CD4-positive, alpha-beta T cell (primary cell): Measurements from ENCODE around the gene MYDGF. TPM values are rescaled to one million over a fixed set of nuclear protein-coding genes. Genes with fewer than 3 reads are reported as not detected.

Experiments used
- ATAC-seq: fragments of 200-7000 bp; cut with Tn5 transposase; one replicate; pipeline ENCODE4 v1.10.0; 2022; ENCODE audit warnings: mild to moderate bottlenecking; ENCODE audit not compliant: poor library complexity
- CTCF ChIA-PET: fragments of 350-600 bp; sonication (Branson Sonifier 250); formaldehyde crosslinking; loops from one replicate; lab custom pipeline; 2021; ENCODE audit warnings: antibody characterized with exemption, inconsistent platforms; lab: Charles Lee
- POLR2A ChIA-PET: fragments of 350-600 bp; sonication (Branson Sonifier 250); formaldehyde crosslinking; loops from one replicate; lab custom pipeline; 2021; ENCODE audit warnings: antibody characterized with exemption, inconsistent platforms; lab: Charles Lee
- DNase-seq, 14 experiments: peaks; one replicate each; pipeline ENCODE4 v3.0.0-alpha.2; 2013 to 2020; ENCODE audit warnings: mixed read lengths in 2 of 14
- H3K27ac ChIP-seq, 2 donors: one replicate each; pipeline versions ENCODE4 v1.5.1 to v1.7.0; 2013; ENCODE audit warnings: low read length in 2 of 2, low read depth in 1 of 2, mild to moderate bottlenecking in 1 of 2
- H3K27me3 ChIP-seq, 2 experiments: 1 replicate in 1 of 2; 2 replicates in 1 of 2; pipeline versions ENCODE4 v1.6.1 to v1.7.0; 2013; ENCODE audit warnings: low read length in 2 of 2, control low read depth in 1 of 2, mild to moderate bottlenecking in 1 of 2, moderate library complexity in 1 of 2; ENCODE audit not compliant: insufficient read depth in 2 of 2, control insufficient read depth in 1 of 2
- H3K36me3 ChIP-seq: one replicate; pipeline ENCODE4 v1.6.1; 2013; ENCODE audit warnings: low read length, control low read depth; ENCODE audit not compliant: insufficient read depth
- H3K4me1 ChIP-seq: one replicate; pipeline ENCODE4 v1.6.1; 2013; ENCODE audit warnings: low read length, control low read depth; ENCODE audit not compliant: insufficient read depth
- H3K4me3 ChIP-seq: one replicate; pipeline ENCODE4 v1.5.1; 2013; ENCODE audit warnings: mild to moderate bottlenecking, low read length, moderate library complexity
- H3K9me3 ChIP-seq, 2 experiments: 1 replicate in 1 of 2; 2 replicates in 1 of 2; pipeline versions ENCODE4 v1.6.1 to v1.7.0; 2013; ENCODE audit warnings: low read length in 2 of 2, mild to moderate bottlenecking in 2 of 2, control low read depth in 1 of 2, moderate library complexity in 1 of 2; ENCODE audit not compliant: control insufficient read depth in 1 of 2, insufficient read depth in 1 of 2
- H3K27ac Mint-ChIP-seq: one replicate; pipeline ENCODE4 v1.8.0; 2020; ENCODE audit warnings: mixed read lengths
- H3K27me3 Mint-ChIP-seq: one replicate; pipeline ENCODE4 v1.8.0; 2021; ENCODE audit warnings: mixed read lengths
- H3K36me3 Mint-ChIP-seq: one replicate; pipeline ENCODE4 v1.8.0; 2021; ENCODE audit warnings: low read depth, mixed read lengths
- H3K4me1 Mint-ChIP-seq: one replicate; pipeline ENCODE4 v1.8.0; 2021; ENCODE audit warnings: low read depth, mixed read lengths
- H3K4me3 Mint-ChIP-seq: one replicate; pipeline ENCODE4 v1.8.0; 2020; ENCODE audit warnings: mild to moderate bottlenecking, mixed read lengths
- H3K9me3 Mint-ChIP-seq: one replicate; pipeline ENCODE4 v1.8.0; 2020; ENCODE audit warnings: mixed read lengths
- CTCF ChIP-seq: fragments of 200-600 bp; IDR thresholded peaks from one replicate; pipeline ENCODE4 v1.8.0; 2022; ENCODE audit warnings: antibody characterized with exemption, mild to moderate bottlenecking
- intact Hi-C, 2 experiments: fragments of 100-400 bp; cut with DNase I in 1 of 2; cut with micrococcal nuclease in 1 of 2; formaldehyde crosslinking; loops; one replicate each; pipeline versions ENCODE4 v1.15.1 to v1.9.0; 2023 to 2025; cut with DNase I, micrococcal nuclease
- total RNA-seq, 174 experiments: library from RNA in 2 of 174; stranded (reverse) in 2 of 174; gene quantifications; one replicate each; pipeline ENCODE4 v1.2.3 and lab custom pipeline; 2021 to 2026

MYDGF gene
- total RNA-seq, 2 experiments from 2014 or later, result 22.0 to 23.0 TPM

- no peaks in the 10 kb centered on the region for H3K4me1 Mint-ChIP-seq
- intact Hi-C loops, result no loop called here
Observed at GRCh38 chr19:4697304-4697703, 27.2 kb upstream of the MYDGF start.

GRCh38 chr19:4695224-4695731 lies 25.1 kb upstream of the MYDGF start:
- intact Hi-C loops, result no loop called here
- no peaks in the 10 kb centered on the region for H3K4me1 Mint-ChIP-seq
- DNase-seq (no peak), ATAC-seq (no peak)
- Histone ChIP-seq H3K36me3 (peaks cover 86% of the 10 kb centered on the region), H3K27me3 (no peaks in the 10 kb centered on the region), H3K4me1 (no peaks in the 10 kb centered on the region), H3K27ac (no peak overlapping the region), H3K4me3 (no peak overlapping the region), H3K9me3 (no peaks in the 10 kb centered on the region)
- CTCF ChIA-PET, result no interaction called here
- H3K9me3 Mint-ChIP-seq, result no peaks in the 10 kb centered on the region
- no peak overlapping the region for H3K27ac Mint-ChIP-seq
- POLR2A ChIA-PET, result no interaction called here
- H3K27me3 Mint-ChIP-seq, result no peaks in the 10 kb centered on the region
- no peak overlapping the region for H3K4me3 Mint-ChIP-seq
- H3K36me3 Mint-ChIP-seq, result peaks cover 80% of the 10 kb centered on the region
- TF ChIP-seq CTCF, result no peak

More at GRCh38 chr19:4697304-4697703, 27.2 kb upstream of the MYDGF start:
- Histone ChIP-seq H3K4me1 (no peaks in the 10 kb centered on the region), H3K4me3 (no peak overlapping the region), H3K27ac (no peak overlapping the region), H3K36me3 (peaks cover 90% of the 10 kb centered on the region), H3K27me3 (no peaks in the 10 kb centered on the region), H3K9me3 (no peaks in the 10 kb centered on the region)
- ATAC-seq (no peak), DNase-seq (no peak)
- H3K36me3 Mint-ChIP-seq, result peaks cover 86% of the 10 kb centered on the region
- H3K9me3 Mint-ChIP-seq, result no peaks in the 10 kb centered on the region
- ChIA-PET CTCF (no interaction called here), POLR2A (no interaction called here)
- no peak for TF ChIP-seq CTCF
- no peak overlapping the region for H3K4me3 Mint-ChIP-seq
- no peaks in the 10 kb centered on the region for H3K27me3 Mint-ChIP-seq
- no peak overlapping the region for H3K27ac Mint-ChIP-seq

GRCh38 chr19:4694211-4694987 lies 24.3 kb upstream of the MYDGF start:
- ChIA-PET POLR2A (no interaction called here), CTCF (no interaction called here)
- no peak overlapping the region for H3K4me3 Mint-ChIP-seq
- Histone ChIP-seq H3K27me3 (no peaks in the 10 kb centered on the region), H3K4me1 (no peaks in the 10 kb centered on the region), H3K27ac (no peak overlapping the region), H3K9me3 (no peaks in the 10 kb centered on the region), H3K36me3 (peaks cover 86% of the 10 kb centered on the region), H3K4me3 (no peak overlapping the region)
- TF ChIP-seq CTCF, result no peak
- DNase-seq (no peak), ATAC-seq (no peak)
- peaks cover 79% of the 10 kb centered on the region for H3K36me3 Mint-ChIP-seq
- no peaks in the 10 kb centered on the region for H3K9me3 Mint-ChIP-seq
- no peaks in the 10 kb centered on the region for H3K27me3 Mint-ChIP-seq
- no peak overlapping the region for H3K27ac Mint-ChIP-seq
- H3K4me1 Mint-ChIP-seq, result no peaks in the 10 kb centered on the region
- intact Hi-C loops, result no loop called here
